Activated CD8-positive, alpha-beta memory T cell treated with anti-CD3 and anti-CD28 coated beads for 24 hours (primary cell): ENCODE data around the gene LRRC74B.
"Not testable (repeated sequence)": the region's sequence is repeated elsewhere in the genome, so short reads cannot be mapped to it uniquely, and the experiment has no call there.

Experiments used
- DNase-seq: peaks from one replicate; pipeline ENCODE4 v3.0.0-alpha.2; 2020

LRRC74B gene

DNA sequence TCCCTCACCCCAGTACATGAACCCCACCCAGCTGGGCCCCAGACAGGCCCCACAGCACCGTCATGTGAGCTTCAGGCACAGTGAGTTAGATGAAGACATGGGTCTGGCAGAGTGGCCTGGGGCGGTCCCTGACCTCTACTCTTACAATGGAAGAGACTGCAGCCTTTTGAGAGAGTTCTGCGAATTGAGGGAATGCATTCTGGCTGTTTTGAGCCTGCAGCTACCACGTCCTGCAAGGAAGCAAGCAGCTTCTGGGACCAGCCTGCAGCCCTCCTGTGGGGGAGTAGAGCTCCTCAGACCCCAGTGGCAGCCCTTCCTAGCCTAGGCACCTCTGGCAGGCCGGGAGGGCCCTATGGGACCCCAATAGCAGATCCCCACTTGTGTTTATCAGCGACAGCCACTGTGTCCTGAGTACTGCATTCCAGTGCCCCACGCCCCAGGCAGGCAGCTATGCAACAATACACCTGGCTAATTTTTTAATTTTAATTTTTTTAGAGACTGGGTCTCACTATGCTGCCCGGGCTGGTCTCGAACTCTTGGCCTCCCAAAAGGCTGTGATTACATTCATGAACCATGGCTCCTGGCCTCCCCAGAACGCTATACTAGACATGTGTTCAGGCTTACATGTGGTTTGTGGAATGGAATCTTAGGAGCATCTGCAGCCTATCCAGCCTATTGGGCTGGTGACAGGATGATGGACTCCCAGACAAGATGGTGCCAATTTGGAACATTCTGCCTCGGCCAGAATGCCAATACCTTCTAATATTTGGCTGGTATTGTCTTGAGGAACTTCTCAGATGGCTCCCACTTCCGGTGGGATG is 12.7 kb upstream of the LRRC74B start:
- DNase-seq, result no peak

DNA sequence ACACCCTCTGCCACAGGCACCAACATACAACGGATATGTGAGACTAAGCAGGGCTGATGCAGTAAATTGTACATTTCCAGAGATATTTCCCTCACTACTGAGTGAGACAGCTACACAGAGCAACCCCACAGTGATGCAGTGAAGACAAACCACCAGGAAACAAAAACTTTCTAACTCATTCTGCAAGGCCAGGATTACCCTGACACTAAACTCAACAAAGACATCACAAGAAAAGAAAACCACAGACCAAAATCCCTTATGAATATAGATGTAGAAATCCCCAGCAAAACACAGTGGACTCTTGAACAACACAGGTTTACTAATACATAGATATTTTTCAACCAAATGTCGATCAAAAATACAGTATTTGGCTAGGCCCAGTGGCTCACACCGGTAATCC is 11.9 kb upstream of the LRRC74B start:
- no peak for DNase-seq

DNA sequence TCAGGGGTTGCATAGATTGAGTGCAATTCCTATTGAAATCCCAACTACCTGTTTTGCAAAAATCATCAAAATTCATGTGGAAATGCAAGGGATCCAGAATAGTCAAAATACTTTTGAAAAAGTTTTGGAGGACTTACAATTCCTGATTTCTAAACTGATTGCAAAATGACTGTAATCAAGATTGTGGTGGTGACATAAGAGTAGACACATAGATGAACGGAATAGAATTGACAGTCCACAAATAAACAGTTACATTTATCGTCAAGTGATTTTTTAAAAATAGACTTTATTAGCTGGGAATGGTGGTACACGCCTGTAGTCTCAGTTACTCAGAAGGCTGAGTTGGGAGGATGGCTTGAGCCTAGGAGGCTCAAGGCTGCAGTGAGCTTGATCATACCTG is 10.8 kb upstream of the LRRC74B start:
- DNase-seq, result no peak

DNA sequence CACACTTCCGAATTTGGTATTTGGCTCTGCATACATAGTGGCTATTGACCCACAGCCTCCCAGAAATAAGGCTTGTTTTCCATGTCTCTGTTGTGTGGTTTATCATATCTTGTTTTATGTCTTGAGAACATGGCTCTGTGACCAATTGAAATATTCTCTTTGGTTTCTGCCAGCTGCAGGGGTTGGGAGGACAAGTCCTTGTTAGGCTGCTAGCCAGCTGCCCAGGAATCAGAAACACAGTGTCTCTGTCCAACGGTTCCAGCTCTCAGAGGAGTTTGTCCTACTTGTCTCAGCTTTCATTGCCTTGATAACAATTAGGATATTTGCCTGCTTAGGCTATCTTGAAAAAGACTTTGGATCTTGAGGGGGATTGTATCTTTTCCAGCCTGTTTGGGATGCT is 7.3 kb upstream of the LRRC74B start:
- no peak for DNase-seq

DNA sequence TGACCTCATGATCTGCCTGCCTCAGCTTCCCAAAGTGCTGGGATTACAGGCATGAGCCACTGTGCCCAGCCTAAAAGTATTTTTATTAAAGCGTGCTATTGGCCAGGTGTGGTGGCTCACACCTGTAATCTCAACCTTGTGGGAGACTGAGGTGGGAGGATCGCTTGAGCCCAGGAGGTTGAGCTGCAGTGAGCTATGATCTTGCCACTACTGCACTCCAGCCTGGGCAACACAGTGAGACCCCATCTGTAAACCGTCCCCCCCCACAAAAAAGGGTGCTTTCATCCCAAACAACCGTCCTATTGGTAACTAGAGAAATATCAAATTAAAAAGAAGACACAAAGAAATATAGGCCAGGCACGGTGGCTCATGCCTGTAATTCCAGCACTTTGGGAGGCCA is 6.6 kb upstream of the LRRC74B start:
- DNase-seq, result not testable (repeated sequence)

DNA sequence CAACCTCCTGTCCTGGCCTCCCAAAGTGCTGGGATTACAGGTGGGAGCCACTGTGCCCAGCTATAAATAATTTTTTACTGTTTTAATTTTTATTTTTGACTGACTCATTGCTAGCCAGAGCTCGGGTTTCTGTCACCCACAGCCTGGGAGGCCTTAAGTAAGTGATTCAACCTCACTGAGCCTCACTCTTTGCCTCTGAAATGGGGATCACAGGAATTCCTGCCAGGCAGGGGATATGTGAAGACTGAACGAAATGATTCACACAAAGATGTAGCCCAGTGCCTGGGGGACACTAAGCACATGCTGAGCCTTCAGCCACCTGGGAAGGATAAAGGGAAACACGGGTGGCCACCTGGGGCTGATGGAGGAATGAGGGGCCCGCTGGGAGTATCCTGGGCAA is 3.8 kb upstream of the LRRC74B start:
- no peak for DNase-seq

DNA sequence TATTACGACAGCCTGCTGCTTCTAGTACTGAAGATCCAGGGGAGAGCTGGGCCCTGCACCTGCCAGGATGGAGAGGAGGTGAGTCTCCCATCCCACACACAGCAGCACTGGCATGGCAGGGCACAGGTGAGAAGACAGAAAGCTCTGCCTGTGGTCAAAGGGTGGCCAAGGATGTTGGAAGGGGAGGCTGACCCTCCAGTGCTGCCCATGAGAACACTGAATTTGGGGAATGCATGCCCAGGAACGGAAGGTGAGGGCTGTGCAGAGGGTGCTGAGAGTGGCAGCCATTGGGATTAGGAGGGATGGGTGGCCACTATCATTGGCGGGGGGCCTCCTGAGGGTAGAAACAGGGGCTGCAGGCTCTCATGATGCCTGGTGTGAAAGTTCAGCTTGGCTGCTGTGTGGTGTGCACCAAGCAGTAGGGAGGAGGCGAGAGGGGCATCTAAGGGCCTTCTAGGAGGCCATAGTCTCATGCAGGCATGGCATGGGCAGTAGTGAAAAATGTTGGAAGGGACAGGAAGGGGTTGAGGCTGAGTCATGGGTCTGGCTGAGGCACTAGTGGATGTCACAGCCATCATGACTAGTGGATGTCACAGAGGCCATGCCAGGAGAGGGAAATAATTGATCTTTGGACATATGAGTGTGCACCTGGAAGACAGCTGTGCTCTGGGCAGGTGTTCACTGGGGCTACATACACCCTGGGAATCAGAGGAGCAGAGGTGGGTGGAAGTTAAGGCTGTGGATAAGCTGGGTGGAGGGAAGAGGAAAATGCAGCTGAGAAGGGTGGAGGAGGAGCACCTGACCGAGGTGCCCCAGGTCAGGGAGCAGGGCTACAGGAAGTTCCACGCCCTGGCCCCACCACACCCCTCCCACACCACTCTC is 2.5 kb upstream of the LRRC74B start:
- DNase-seq, result no peak

DNA sequence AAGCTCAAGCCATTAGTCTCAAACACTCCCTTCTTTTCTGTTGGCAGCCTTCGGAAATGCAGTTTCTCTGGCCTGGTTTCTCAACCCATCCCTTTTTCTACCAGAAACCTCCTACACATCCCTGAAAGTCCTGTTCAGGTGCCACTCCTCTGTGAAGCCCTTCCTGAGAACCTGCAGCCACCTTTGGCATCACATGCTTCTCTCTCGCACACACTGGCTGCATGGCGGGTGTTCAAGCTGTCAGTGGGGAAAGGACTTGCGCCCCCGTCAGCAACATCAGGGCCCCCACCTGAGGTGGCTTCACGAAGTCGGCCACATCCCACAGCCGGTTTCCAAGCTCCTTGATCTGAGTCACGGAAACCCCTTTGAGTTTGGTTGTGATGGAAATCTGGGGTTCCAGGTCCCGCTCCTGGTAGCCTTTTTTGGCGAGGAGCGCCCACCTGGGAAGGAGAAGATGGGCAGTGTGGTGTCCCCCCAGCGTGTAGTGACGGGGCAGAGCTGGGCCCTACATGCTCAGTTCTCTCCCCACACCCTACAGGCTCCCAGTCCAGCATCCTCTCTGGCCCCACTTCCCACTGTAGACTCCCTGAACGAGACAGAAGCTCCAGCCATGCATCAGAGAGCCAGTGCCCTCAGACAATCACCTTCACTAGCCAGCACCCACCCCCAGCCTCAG is 1.7 kb upstream of the LRRC74B start:
- no peak for DNase-seq

DNA sequence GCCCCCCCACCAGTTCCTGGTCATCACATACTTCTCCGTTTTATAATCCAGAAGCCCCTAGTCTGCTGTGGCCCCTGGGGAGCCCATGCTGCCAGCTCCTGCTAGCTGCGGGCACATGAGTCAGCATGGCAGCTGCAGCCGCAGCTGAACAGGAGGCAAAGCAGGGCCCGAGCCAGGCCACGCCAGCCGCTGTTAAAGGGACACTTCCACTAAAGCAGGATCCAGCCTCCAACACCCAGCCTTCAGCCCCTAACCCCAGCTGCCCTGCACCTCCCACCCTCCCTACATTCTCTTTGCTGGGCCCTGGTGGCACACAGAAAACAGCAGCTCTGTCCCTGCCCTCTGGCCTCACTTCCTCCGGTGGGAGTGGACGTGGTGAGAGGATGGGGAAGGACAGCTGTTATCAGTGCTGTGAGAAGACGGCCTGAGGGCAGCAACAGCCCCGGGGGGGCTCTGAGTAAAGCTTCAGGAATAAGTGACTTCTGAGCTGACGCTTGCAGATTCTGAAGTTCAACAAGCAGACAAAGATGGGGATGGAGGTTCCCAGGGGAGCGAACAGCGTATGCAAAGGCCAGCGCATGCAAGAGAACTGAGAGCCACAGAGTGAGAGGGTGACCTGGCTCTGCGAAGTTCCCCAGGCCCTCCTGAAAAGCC is 688 bp upstream of the LRRC74B start:
- no peak for DNase-seq

DNA sequence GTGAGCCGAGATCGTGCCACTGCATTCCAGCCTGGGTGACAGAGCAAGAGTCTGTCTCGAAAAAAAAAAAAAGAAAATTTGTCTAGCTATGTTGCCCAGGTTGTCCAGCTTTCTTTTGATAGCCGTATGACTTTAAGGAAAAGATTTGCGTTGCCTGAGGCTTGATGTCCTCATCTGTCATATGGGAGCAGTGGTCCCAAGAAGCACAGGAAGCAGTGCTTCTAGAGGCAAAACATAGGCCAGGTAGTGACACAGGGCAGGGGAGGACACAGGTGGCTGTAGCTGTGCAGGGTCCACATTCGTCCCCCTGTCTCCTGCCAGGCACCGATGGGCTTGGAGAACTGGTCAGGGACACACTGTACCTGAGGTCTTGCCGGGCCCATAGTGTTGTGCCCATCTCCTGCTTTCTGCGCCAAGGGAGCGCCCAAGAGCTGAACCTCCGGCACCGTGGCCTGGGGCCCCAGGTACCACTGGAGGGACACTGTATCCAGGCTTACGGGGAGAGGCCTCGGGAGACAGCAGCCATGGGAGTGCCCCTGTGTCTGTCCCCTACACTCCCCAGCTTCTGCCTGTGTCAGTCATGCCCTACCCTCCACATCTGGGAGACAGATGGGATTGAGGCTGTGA is 1.4 kb downstream of the LRRC74B start:
- no peak for DNase-seq

DNA sequence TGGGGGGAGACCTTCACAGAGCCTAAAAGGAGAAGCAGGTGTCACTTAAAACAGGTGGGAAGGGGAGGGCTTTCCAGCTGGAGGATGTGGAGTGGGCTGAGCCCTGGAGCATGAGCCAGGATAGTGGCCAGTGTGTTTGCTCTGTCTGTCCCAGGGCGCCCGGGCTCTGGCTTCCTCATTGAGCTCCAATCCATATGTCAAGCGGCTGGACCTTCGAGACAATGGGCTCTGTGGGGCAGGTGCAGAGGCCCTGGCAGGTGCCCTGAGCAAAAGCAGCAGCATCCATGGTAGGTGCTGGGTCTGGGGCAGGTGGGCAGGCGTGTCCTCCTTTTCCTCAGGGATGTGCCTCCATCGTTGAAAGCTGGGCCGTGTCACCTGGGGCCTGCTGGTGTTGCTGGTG is 2.0 kb downstream of the LRRC74B start:
- no peak for DNase-seq

DNA sequence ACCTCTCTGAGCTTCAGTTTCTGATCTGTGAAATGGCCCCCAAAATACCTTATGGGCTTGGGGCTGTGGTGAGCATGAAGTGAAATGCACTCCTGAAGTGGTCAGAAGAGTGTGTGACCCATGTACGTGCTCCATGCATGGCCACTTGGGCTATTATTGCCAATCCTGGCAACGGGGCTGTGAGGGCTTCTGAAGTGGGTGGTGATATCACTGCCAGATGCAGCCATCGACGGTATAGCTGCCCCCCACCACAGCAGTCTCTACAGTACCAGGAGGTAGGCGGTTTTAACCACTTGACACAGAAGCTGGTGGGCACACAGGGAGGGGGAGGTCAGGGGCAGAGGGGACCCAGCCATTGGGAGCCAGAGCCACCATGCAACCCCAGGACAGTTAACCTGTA is 2.7 kb downstream of the LRRC74B start:
- DNase-seq, result not testable (repeated sequence)

DNA sequence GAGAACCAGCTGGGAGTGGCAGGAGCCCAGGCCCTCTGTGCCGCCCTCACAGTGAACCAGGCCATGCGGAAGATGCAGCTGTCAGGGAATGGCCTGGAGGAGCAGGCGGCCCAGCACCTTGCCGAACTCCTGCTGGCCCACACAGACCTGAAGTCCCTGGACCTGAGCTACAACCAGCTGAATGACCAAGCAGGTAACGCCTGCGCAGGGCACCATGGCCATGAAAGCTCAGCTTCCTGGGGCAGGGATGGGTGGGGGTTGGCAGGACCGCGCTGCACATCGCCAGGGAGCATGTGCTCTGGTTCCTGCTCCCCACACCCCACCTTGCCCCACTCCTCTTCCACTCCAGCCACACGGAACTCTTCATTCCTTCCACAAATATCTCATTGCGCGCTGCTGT is 3.2 kb downstream of the LRRC74B start:
- DNase-seq, result not testable (repeated sequence)

DNA sequence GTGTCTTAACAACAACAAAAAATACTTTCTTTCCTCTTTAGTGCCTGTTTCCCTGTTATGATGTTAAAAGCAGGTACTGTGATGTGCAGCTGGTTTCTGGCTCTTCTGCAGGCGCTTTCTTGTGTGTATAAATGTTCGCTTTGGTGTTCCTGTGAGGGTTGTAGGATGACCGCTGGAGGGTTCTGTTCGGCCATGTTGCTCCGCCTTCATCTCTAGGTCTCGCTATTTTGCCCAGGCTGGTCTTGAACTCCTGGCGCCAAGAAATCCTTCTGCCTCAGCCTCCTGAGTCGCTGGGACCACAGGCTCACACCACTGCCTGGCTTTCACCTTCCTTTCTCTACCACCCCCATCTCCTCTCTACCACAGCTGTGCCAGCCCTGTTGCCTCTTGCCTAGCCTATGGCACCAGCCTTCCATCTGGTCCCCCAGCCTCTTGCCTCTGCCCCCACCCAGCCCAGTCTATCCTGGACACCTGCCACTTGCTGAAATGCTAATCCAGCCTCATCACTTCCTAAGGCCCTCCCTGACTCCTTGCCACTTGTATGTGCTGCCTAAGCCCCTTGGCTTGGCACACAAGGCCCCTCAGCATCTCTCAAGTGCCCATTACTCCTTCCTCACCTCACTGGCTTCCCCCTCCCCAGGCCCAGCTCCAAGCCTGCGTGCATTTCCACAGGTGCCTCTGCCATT is 5.5 kb downstream of the LRRC74B start:
- no peak for DNase-seq

DNA sequence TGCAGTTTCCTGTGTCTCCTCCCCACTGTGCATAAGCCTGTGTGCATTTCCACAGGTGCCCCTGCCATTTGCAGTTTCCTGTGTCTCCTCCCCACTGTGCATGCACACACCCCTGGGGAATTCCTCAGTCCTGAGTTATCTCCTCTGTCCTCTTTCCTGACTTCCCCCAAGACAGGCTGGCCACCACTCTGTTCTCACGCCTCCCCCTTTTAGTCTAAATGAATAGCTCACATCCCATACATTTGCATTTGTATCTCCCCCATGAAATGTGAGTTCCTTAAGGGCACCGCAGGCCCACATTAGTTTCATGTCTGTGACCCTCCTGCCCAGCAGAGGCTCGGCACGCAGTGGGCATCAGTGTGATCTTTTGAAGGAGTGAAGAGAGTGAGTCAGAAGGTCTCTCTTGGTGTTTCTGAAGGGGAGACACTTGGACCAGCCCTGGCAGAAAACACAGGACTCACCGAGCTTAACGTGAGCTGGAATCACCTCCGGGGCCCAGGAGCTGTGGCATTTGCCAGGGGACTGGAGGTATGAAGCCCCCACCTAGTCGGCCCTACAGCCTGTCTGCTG is 6.2 kb downstream of the LRRC74B start:
- no peak for DNase-seq

DNA sequence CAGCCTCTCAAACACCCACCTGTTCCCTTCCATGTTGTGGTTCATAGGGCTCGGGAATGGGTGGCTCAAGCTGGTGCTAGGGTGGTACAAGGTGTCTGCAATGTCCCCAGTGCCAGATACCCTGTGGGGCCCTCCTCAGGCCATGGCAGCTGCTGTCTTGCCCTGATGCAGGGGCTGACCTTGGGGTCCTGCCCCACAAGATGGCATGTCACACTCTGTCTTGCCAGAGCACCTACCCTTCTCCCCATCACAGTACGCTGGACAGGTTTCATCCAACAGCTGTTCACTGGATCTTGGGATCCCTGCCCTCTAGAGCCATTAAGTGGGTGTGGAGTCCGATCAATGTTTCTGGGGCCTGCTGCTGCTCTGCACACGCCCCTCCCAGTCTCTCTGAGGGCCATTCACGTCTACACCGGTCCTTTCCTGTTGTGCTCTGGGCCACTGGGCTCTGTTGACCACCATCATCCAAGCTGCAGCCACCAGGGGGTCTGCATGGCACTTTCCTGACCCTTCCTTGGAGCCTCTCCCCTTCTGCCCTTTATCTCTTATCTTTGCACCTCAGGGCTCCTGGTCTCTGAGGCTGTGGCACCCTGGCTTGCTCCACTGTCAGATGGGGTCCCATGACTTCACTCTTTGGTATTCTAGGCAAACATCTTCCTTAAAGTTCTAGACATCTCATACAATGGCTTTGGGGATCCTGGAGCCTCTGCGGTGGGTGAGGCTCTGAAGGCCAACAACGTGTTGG is 7.1 kb downstream of the LRRC74B start:
- DNase-seq, result no peak

DNA sequence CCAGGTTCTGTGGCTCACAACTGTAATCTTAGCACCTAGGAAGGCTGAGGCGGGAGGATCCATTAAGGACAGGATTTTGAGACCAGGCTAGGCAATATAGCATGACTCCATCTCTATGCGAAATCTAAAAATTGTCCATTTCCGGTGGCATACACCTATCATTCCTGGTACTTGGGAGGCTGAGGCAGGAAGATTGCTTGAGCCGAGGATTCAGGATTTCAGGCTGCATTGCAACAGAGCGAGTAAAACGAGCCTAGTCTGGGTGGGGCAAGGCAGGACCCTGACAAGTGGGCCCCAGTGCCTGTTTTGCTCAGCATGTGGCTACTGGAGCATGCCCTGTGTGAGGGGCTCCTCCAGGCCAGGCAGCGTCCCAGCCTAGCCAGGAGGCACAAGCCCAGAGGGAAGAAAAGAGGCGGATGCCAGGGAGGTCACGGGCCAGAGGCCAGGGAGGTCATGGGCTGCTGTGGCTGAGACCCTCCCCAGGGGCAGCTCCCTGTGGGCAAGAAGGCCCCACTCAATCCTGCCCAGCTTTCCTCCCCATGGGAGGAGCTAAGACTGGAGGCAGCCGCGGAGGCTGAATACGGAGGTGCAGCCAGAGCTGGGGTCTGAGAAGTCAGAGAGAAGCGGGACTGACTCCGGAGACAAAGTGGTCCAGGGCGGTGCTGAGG is 8.4 kb downstream of the LRRC74B start:
- no peak for DNase-seq

DNA sequence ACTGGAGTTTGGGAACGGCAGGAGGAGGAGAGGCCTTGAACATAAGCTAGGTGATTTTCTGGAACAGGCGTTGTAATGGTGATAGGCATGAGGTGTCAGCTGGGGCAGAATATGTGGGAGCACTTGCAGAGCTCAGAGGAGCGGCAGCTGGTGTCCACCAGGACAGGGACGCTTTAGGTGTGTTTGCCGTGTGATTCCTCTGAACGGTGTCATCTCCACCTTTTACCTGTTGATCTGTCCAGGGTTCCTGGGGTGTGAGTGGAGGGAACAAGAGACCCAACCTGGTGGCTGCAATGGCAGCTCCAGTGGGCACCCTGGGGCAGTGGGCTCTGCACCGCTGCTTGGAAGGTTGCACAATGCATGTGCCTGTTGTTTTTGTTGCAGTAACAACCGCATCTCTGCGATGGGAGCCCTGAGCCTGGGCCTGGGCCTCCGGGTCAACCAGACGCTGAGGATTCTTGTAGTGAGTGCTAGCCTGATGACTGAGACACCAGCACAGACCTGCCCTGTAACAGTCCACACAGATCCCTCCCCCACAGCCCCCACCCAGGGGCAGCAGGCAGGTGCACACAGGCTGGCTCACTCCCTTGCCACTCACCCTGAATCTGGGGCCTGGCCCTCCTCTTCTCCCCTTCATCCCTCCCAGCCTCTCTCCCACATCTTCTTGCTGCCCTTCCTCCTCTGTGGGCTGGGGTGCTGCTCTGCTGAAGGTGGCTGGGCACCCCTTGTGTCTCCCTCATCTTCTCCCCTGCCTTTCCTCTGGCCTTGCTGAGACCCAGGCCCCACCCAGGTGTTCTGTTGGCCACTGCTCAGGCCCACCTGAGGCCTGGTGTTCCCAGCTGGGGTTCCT is 9.2 kb downstream of the LRRC74B start:
- no peak for DNase-seq

DNA sequence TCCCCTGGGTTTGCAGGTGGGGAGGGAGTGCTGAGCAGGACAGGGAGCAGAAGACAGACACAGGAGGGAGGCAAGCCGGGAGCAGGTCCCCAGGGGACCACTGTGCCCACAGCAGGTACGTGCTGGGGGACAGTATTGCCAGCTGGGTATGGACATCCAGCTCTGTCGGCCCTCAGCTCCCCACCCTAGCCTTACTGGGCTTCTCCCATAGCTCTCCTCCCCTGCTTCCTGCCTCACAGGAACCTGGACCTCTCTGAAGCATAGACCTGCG is 9.8 kb downstream of the LRRC74B start:
- DNase-seq, result no peak
